Nephron progenitor cell (in vitro differentiated cells): ENCODE measurements around the gene MUC20.
A peak's percentile ranks its signal among the peaks of the same experiment; 100 is the strongest.
"Not testable (repeated sequence)": the region's sequence is repeated elsewhere in the genome, so short reads cannot be mapped to it uniquely, and the experiment has no call there.

Experiments
- DNase-seq: peaks from one replicate; pipeline ENCODE4 v3.0.0; 2021
- H3K27ac Mint-ChIP-seq: 2 replicates; pipeline ENCODE4 v1.8.0; 2021; ENCODE audit warnings: mild to moderate bottlenecking, moderate library complexity, mixed read lengths
- H3K27me3 Mint-ChIP-seq: 2 replicates; pipeline ENCODE4 v1.8.0; 2021; ENCODE audit warnings: mild to moderate bottlenecking, low read depth, mixed read lengths; ENCODE audit not compliant: poor library complexity
- H3K36me3 Mint-ChIP-seq: 2 replicates; pipeline ENCODE4 v1.8.0; 2021; ENCODE audit warnings: low read depth, mixed read lengths
- H3K4me1 Mint-ChIP-seq: 2 replicates; pipeline ENCODE4 v1.8.0; 2021; ENCODE audit warnings: mixed read lengths
- H3K4me3 Mint-ChIP-seq: 2 replicates; pipeline ENCODE4 v1.8.0; 2021; ENCODE audit warnings: mild to moderate bottlenecking, moderate library complexity, mixed read lengths
- H3K9me3 Mint-ChIP-seq: 2 replicates; pipeline ENCODE4 v1.8.0; 2021; ENCODE audit warnings: mild to moderate bottlenecking, moderate library complexity, mixed read lengths
- CTCF ChIP-seq: fragments of 200-600 bp; sonication (generic); IDR thresholded peaks from 2 replicates; pipeline ENCODE4 v1.5.0; 2021; ENCODE audit warnings: antibody characterized with exemption

Gene MUC20

GRCh38 chr3:195724363-195724762 lies 3.6 kb downstream of the MUC20 start:
- H3K27ac Mint-ChIP-seq, H3K27me3 Mint-ChIP-seq, H3K36me3 Mint-ChIP-seq, H3K4me3 Mint-ChIP-seq, DNase-seq, H3K9me3 Mint-ChIP-seq: not testable (repeated sequence)
- peaks cover 31% of the 10 kb centered on the region for H3K4me1 Mint-ChIP-seq

- H3K27me3 Mint-ChIP-seq, result peaks cover 14% of the 10 kb centered on the region
- H3K36me3 Mint-ChIP-seq, H3K27ac Mint-ChIP-seq, H3K4me3 Mint-ChIP-seq, H3K9me3 Mint-ChIP-seq, DNase-seq: not testable (repeated sequence)
- peaks cover 37% of the 10 kb centered on the region for H3K4me1 Mint-ChIP-seq
These were observed 5.3 kb downstream of the MUC20 start for GRCh38 chr3:195725916-195726740.

- DNase-seq, result no peak
- no peaks in the 10 kb centered on the region for H3K36me3 Mint-ChIP-seq
- peaks cover 14% of the 10 kb centered on the region for H3K27me3 Mint-ChIP-seq
- H3K9me3 Mint-ChIP-seq, result no peaks in the 10 kb centered on the region
- no peak overlapping the region for H3K27ac Mint-ChIP-seq
- H3K4me3 Mint-ChIP-seq, result no peak overlapping the region
- no peak for TF ChIP-seq CTCF
- H3K4me1 Mint-ChIP-seq, result peaks cover 52% of the 10 kb centered on the region
These were observed 6.9 kb downstream of the MUC20 start for GRCh38 chr3:195727606-195728195.

- peaks cover 14% of the 10 kb centered on the region for H3K27me3 Mint-ChIP-seq
- H3K4me1 Mint-ChIP-seq, result peaks cover 62% of the 10 kb centered on the region
- not testable (repeated sequence) for DNase-seq, H3K36me3 Mint-ChIP-seq, H3K9me3 Mint-ChIP-seq, H3K4me3 Mint-ChIP-seq, H3K27ac Mint-ChIP-seq
These were observed 8.0 kb downstream of the MUC20 start for GRCh38 chr3:195728789-195729188.

GRCh38 chr3:195729476-195730251 lies 8.9 kb downstream of the MUC20 start:
- Mint-ChIP-seq H3K27me3 (peaks cover 14% of the 10 kb centered on the region), H3K9me3 (no peaks in the 10 kb centered on the region), H3K4me3 (no peak overlapping the region), H3K4me1 (peaks cover 62% of the 10 kb centered on the region), H3K36me3 (no peaks in the 10 kb centered on the region), H3K27ac (peak overlapping the region; percentile 64)
- no peak for DNase-seq
- no peak for TF ChIP-seq CTCF

GRCh38 chr3:195731356-195731905 lies 10.7 kb downstream of the MUC20 start:
- H3K4me1 Mint-ChIP-seq, result peaks cover 60% of the 10 kb centered on the region
- no peaks in the 10 kb centered on the region for H3K36me3 Mint-ChIP-seq
- no peak overlapping the region for H3K4me3 Mint-ChIP-seq
- peaks cover 17% of the 10 kb centered on the region for H3K27me3 Mint-ChIP-seq
- DNase-seq, result no peak
- H3K27ac Mint-ChIP-seq, result no peak overlapping the region
- no peaks in the 10 kb centered on the region for H3K9me3 Mint-ChIP-seq
- TF ChIP-seq CTCF, result no peak

- TF ChIP-seq CTCF, result no peak
- Mint-ChIP-seq H3K4me3 (no peak overlapping the region), H3K36me3 (no peaks in the 10 kb centered on the region), H3K27ac (peak overlapping the region; percentile 52), H3K9me3 (no peaks in the 10 kb centered on the region), H3K4me1 (peaks cover 57% of the 10 kb centered on the region), H3K27me3 (peaks cover 19% of the 10 kb centered on the region)
- peak; percentile 41 for DNase-seq
These were observed 12.2 kb downstream of the MUC20 start for GRCh38 chr3:195732940-195733339.
